LNCaP clone FGC (cell line): ENCODE measurements around the gene MXI1.

Experiments
- DNase-seq: peaks from one replicate; pipeline ENCODE4 v3.0.0-alpha.2; 2011; ENCODE audit warnings: low read depth
- H3K4me3 ChIP-seq: 2 replicates; pipeline ENCODE4 v1.5.1; 2011; ENCODE audit warnings: mild to moderate bottlenecking, low read depth, low read length, control low read depth
- TF ChIP-seq, protein P1 (sequence below): IDR thresholded peaks from 2 replicates; pipeline ENCODE4 v1.5.1; 2012; ENCODE audit warnings: mild to moderate bottlenecking; ENCODE audit not compliant: control insufficient read depth, insufficient read depth; ENCODE audit errors: extremely low read depth

MXI1 gene

DNA sequence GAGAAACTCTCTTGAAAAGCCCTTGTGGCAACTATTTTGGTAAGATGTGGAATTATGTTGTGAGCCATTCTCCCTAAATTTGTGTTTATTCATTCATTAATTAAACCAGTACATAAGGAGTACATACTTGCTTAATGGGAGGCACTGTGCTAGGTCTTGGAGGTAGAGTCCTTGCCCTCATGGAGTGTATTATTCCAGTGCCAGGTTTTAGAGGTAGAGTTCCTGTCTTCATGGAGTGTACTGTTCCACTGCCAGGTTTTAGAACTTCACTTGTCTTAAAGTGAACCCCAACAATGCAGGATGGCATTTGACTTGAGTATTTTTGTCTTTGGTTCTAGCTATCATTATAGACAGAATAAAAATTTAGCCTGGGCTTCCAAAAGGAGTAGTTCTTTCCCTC is 8.8 kb downstream of the MXI1 start:
- TF ChIP-seq, protein P1, sequence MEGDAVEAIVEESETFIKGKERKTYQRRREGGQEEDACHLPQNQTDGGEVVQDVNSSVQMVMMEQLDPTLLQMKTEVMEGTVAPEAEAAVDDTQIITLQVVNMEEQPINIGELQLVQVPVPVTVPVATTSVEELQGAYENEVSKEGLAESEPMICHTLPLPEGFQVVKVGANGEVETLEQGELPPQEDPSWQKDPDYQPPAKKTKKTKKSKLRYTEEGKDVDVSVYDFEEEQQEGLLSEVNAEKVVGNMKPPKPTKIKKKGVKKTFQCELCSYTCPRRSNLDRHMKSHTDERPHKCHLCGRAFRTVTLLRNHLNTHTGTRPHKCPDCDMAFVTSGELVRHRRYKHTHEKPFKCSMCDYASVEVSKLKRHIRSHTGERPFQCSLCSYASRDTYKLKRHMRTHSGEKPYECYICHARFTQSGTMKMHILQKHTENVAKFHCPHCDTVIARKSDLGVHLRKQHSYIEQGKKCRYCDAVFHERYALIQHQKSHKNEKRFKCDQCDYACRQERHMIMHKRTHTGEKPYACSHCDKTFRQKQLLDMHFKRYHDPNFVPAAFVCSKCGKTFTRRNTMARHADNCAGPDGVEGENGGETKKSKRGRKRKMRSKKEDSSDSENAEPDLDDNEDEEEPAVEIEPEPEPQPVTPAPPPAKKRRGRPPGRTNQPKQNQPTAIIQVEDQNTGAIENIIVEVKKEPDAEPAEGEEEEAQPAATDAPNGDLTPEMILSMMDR: no peak
- DNase-seq: no peak
- H3K4me3 ChIP-seq: no peak overlapping the region

DNA sequence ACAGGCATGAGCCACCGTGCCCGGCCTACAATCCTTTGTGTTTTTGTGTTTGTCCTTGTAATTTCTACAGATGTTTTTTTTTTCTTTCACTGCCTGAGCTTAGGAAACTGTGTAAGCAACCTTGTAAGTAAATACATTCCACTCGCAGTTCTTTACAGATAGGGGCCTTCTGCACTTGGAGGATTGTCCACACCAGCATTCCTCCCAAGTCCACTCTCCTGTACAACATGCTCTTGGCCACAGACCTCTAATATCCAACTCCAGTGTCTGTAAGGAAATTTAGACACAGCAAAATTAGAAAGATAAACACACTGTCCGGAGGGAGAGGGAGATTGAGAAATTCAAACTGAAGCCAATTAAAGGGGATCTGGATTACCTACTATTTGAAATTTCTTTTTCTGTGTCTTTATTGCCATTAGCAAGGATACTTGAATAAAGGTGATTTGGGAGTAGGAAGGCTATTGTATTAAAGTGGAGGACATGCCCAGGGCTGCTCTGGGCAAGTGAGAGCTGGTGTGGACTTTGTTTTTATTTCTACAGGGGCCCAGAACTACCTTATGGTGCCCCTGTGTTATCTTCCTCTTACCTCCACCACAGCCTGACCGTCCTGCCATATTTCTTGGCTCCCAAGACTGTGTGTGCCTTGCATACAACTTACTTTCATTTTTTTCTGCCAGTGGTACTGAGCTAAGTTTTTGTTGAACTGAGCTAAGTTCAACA is 9.7 kb downstream of the MXI1 start:
- no peak overlapping the region for H3K4me3 ChIP-seq
- TF ChIP-seq, protein P1: no peak
- no peak for DNase-seq

DNA sequence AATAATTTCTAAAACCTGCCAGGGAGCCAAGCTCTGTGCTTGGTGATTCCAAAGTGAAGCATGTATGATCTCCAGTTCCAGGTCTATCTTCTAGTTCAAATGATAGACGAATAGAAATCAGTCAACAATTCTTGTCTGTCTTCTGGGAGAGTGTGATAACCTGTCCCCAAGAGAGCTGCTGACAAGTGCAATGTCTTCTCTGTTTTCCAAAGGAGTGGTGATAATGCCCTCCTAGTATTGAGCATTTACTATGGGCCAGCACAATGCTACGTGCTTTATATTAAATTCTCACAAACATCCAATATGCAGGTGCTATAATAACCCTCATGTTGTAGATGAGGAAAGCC is 10.2 kb downstream of the MXI1 start:
- DNase-seq: no peak
- TF ChIP-seq, protein P1: no peak
- H3K4me3 ChIP-seq: no peak overlapping the region

DNA sequence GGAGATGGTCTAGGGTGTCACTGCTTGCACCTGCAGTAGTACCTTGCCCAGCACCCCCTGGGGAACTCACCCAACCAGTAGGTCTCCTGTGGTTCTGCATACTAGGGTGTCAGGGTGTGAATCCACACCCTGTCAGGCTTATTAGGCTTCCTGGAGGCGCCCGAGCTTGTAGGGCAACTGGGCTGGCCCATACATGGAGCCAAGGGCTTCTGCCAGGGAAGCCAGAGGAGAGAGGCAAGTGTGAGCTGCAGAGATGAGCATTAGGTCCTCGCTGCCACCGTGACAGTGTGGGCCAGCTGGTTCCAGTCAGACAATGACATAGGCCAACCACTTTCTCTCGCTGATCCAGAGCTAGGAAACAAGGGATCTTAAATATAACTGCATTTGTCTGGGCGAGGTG is 11.2 kb downstream of the MXI1 start:
- TF ChIP-seq, protein P1: no peak
- H3K4me3 ChIP-seq: no peak overlapping the region
- no peak for DNase-seq

DNA sequence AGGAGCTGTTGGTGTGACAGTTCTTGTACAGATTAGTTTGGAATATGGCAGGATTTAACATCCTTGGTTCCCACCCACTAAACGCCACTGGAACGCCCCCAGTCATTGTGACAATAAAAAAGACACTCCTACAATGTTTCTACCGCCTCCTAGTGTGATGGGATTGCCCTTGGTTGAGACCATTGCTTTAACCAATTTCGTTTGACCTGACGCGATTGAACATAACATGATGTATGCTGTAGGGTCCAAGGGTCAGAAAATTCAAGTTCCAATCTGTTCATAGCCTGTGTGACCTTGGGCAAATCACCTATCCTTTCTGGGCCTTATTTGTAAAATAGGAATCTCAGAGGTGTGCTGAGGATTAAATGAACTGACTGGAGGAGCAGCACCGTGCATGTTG is 12.5 kb downstream of the MXI1 start:
- DNase-seq: no peak
- TF ChIP-seq, protein P1: no peak
- no peak overlapping the region for H3K4me3 ChIP-seq

DNA sequence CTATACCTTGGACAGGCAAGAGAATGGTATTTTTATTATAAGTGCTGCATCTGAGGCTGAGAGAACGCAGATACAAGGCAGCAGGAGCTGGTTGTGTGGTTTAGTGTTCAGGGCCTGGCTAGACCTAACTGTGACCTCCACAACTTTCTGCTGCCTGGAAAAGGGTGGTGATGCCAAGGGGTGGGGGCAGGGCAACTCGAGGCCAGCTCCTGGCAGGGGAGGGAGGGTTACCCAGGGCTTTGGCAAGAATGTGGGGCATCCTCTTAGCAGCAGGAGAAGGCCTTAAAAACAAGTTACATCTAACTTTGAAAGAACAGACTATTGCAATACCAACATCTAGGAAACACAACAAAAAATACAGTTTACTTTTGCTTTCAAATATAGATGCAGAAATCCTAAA is 13.0 kb downstream of the MXI1 start:
- no peak for DNase-seq
- H3K4me3 ChIP-seq: no peak overlapping the region
- TF ChIP-seq, protein P1: no peak
